Measurements from ENCODE around the gene TRIM59. TPM values are rescaled to one million over a fixed set of nuclear protein-coding genes. Genes with fewer than 3 reads are reported as not detected.

The TRIM59 gene
- total and polyA plus RNA-seq, 10 of the 15 experiments (the other 5 are each of a cell fraction or from before 2014, with no cell fraction given) = 14.4 to 105 (median 33.3) TPM

DNA sequence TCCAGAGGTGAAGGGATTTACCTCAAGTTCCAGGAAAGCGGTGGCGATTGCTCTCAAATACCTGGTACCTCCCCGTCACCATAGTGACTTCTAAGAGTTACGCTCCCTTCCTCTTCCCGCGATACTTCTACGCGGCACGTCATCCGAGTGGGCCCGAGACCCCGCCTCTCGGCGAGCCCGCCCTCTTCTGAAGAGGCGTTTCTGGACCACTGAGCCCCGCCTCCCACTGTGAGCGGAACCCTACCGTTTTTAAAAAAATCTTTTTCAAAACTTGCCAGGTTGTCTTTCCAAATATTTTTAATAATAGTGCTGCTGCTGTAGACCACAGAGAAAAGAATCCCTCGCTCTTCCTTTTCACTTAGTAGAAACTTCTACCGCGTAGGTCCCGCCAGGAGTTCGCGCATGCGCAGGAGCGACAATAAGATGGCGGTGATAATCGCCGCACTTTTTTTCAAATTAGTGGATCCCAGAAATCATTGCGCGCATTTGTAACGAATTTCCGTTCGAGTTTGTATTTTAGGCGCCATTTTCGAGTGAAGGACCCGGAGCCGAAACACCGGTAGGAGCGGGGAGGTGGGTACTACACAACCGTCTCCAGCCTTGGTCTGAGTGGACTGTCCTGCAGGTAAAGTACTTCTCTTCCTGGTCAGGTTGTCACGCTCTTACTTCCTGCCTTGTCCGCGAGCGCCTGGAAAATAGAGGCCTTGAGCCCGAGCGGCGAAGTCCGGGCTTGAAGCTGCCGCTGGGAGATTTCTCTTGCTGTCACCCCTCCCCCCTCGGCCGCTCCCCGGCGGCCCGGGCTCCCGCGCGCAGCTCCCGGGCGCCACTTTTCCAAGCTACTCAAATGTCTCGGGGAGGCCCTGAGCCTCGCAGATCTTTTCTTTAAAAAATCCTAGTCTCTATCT, 50.2 kb downstream of the TRIM59 start, which contains the start of the genes IFT80 and SMC4 (continued):
- TF ChIP-seq, protein P1, sequence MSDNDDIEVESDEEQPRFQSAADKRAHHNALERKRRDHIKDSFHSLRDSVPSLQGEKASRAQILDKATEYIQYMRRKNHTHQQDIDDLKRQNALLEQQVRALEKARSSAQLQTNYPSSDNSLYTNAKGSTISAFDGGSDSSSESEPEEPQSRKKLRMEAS (IDR thresholded peaks at IDR 0.05; ENCODE audit: low read depth, low read length) = no peak
- TF ChIP-seq SUPT20H (IDR thresholded peaks at IDR 0.05; ENCODE audit: borderline replicate concordance, control insufficient read depth, low read depth, low read length) = no peak
- no peak for TF ChIP-seq WRNIP1 (IDR thresholded peaks at IDR 0.05; ENCODE audit: borderline replicate concordance, low read depth, low read length)
- TF ChIP-seq, protein P2, sequence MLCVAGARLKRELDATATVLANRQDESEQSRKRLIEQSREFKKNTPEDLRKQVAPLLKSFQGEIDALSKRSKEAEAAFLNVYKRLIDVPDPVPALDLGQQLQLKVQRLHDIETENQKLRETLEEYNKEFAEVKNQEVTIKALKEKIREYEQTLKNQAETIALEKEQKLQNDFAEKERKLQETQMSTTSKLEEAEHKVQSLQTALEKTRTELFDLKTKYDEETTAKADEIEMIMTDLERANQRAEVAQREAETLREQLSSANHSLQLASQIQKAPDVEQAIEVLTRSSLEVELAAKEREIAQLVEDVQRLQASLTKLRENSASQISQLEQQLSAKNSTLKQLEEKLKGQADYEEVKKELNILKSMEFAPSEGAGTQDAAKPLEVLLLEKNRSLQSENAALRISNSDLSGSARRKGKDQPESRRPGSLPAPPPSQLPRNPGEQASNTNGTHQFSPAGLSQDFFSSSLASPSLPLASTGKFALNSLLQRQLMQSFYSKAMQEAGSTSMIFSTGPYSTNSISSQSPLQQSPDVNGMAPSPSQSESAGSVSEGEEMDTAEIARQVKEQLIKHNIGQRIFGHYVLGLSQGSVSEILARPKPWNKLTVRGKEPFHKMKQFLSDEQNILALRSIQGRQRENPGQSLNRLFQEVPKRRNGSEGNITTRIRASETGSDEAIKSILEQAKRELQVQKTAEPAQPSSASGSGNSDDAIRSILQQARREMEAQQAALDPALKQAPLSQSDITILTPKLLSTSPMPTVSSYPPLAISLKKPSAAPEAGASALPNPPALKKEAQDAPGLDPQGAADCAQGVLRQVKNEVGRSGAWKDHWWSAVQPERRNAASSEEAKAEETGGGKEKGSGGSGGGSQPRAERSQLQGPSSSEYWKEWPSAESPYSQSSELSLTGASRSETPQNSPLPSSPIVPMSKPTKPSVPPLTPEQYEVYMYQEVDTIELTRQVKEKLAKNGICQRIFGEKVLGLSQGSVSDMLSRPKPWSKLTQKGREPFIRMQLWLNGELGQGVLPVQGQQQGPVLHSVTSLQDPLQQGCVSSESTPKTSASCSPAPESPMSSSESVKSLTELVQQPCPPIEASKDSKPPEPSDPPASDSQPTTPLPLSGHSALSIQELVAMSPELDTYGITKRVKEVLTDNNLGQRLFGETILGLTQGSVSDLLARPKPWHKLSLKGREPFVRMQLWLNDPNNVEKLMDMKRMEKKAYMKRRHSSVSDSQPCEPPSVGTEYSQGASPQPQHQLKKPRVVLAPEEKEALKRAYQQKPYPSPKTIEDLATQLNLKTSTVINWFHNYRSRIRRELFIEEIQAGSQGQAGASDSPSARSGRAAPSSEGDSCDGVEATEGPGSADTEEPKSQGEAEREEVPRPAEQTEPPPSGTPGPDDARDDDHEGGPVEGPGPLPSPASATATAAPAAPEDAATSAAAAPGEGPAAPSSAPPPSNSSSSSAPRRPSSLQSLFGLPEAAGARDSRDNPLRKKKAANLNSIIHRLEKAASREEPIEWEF (IDR thresholded peaks at IDR 0.05; ENCODE audit: insufficient replicate concordance, low read depth, low read length) = no peak
- TF ChIP-seq IRF4 (IDR thresholded peaks at IDR 0.05; ENCODE audit: low read depth, low read length) = no peak
- no peak for TF ChIP-seq PAX8 (IDR thresholded peaks at IDR 0.05)
- peak; percentile 63; the same call in 1 of the 2 replicates for TF ChIP-seq NFIC (IDR thresholded peaks at IDR 0.05; ENCODE audit: low read depth, low read length)
- TF ChIP-seq TBL1XR1 (IDR thresholded peaks at IDR 0.05; ENCODE audit: low read depth, low read length) = no peak; the same call in none of the 2 replicates
- TF ChIP-seq, protein P3, sequence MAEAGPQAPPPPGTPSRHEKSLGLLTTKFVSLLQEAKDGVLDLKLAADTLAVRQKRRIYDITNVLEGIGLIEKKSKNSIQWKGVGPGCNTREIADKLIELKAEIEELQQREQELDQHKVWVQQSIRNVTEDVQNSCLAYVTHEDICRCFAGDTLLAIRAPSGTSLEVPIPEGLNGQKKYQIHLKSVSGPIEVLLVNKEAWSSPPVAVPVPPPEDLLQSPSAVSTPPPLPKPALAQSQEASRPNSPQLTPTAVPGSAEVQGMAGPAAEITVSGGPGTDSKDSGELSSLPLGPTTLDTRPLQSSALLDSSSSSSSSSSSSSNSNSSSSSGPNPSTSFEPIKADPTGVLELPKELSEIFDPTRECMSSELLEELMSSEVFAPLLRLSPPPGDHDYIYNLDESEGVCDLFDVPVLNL (IDR thresholded peaks at IDR 0.05; ENCODE audit: low read depth, low read length) = peak; percentile 90
- TF ChIP-seq, protein P4, sequence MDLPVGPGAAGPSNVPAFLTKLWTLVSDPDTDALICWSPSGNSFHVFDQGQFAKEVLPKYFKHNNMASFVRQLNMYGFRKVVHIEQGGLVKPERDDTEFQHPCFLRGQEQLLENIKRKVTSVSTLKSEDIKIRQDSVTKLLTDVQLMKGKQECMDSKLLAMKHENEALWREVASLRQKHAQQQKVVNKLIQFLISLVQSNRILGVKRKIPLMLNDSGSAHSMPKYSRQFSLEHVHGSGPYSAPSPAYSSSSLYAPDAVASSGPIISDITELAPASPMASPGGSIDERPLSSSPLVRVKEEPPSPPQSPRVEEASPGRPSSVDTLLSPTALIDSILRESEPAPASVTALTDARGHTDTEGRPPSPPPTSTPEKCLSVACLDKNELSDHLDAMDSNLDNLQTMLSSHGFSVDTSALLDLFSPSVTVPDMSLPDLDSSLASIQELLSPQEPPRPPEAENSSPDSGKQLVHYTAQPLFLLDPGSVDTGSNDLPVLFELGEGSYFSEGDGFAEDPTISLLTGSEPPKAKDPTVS (IDR thresholded peaks at IDR 0.05; ENCODE audit: low read depth, low read length) = no peak
- 0 out of 2 replicates have a peak, but pooled peaks have one; percentile 20 for TF ChIP-seq POLR2AphosphoS2 (IDR thresholded peaks at IDR 0.05; ENCODE audit: low read depth, low read length)
- TF ChIP-seq IKZF2 (IDR thresholded peaks at IDR 0.05) = no peak
- peak; percentile 53; the same call in 1 of the 2 replicates for TF ChIP-seq ASH2L (IDR thresholded peaks at IDR 0.05; ENCODE audit: borderline replicate concordance, low read depth)
- peak; percentile 16 for TF ChIP-seq RELA (IDR thresholded peaks at IDR 0.05; ENCODE audit: borderline replicate concordance, partially characterized antibody)
- no peak for TF ChIP-seq KAT2A (conservative IDR thresholded peaks at IDR 0.05; ENCODE audit: control insufficient read depth, low read depth, low read length)
- TF ChIP-seq SMAD1 (IDR thresholded peaks at IDR 0.05; ENCODE audit: low read depth, partially characterized antibody) = no peak
- TF ChIP-seq, protein P5, sequence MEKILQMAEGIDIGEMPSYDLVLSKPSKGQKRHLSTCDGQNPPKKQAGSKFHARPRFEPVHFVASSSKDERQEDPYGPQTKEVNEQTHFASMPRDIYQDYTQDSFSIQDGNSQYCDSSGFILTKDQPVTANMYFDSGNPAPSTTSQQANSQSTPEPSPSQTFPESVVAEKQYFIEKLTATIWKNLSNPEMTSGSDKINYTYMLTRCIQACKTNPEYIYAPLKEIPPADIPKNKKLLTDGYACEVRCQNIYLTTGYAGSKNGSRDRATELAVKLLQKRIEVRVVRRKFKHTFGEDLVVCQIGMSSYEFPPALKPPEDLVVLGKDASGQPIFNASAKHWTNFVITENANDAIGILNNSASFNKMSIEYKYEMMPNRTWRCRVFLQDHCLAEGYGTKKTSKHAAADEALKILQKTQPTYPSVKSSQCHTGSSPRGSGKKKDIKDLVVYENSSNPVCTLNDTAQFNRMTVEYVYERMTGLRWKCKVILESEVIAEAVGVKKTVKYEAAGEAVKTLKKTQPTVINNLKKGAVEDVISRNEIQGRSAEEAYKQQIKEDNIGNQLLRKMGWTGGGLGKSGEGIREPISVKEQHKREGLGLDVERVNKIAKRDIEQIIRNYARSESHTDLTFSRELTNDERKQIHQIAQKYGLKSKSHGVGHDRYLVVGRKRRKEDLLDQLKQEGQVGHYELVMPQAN (conservative IDR thresholded peaks at IDR 0.05) = peak; percentile 100
- no peak; the same call in 1 of the 2 replicates for TF ChIP-seq LARP7 (IDR thresholded peaks at IDR 0.05)
- 0 out of 2 replicates have a peak, but pooled peaks have one; percentile 47 for TF ChIP-seq TARDBP (IDR thresholded peaks at IDR 0.05; ENCODE audit: borderline replicate concordance)
